Measurements from ENCODE around the gene PHOX2A.

GRCh38 chr11:72224564-72225410, 19.2 kb downstream of the PHOX2A start, which contains the start of gene INPPL1:
- TF ChIP-seq CTCF (conservative IDR thresholded peaks at IDR 0.05) (no peak), EZH2 (IDR thresholded peaks at IDR 0.05; ENCODE audit: low read depth) (no peak)

Data from PC-9 (cell line).